Measurements from ENCODE around the gene SLC43A3.

The SLC43A3 gene

DNA sequence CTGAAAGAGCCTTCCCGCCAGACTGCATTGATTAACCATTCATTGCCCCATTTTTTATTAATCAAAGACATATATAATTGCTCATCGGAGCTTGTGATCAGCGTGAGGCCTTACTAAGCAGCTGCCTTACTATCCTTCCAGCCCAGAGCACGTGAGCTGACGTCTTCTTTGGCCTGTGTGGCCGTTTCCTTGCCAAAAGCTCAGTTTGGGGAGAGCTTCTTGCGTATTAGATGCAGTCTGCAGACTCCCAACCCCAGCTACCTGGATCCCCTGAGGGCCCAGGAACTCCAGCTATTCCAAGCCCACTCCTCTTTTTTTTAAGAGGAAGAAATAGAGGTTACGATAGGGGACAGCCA, 784 bp upstream of the SLC43A3 start:
- no peak for DNase-seq (ENCODE audit: low read depth in 2 of 2)

- no peak for DNase-seq (ENCODE audit: low read depth in 2 of 2)
Measured at GRCh38 chr11:57426439-57426928, 437 bp downstream of the SLC43A3 start.

DNA sequence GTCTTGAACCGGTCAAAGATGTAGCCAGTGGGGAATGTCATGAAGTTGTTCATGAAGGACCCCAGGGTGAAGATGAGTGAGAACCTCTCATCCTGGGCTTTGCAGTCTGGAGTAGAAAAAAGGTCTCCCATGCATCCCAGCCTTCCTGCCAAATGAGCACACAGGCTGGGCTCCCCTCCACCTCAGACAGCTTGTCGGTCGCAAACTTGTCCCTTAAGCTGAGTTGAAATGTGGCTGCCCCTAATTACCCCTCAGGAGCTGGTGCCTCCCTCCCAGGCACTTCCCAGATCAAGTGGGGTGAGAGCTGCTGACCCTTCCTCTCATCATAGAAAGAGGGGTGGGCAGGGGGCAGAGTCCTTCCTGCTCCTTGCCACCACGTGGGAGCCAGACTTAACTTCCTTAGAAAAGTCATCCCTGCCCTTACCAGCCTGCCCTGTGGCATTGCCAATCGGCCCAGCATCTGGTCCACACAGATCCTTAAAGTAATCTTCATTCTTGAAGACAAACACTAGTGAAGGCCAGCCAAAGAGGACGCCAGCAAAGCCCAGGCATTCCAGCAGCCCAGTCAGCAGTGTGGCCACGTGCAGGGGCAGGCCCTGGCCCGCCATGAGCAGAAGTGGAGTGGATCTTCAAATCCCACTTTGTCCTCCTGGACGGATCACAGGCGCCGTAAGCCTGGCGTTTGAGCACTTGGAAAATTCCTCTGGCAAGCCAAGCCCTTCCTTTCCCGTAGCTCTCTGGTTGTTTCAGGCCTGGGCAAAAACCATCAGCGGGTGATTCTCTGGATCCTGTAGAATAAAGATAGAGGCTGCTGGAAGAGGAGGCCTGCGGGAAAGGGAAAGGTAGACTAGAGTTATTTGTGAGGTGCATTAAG, 1.1 kb downstream of the SLC43A3 start:
- DNase-seq (ENCODE audit: low read depth in 2 of 2): peak in 1 of 2 donors; percentile 26

DNA sequence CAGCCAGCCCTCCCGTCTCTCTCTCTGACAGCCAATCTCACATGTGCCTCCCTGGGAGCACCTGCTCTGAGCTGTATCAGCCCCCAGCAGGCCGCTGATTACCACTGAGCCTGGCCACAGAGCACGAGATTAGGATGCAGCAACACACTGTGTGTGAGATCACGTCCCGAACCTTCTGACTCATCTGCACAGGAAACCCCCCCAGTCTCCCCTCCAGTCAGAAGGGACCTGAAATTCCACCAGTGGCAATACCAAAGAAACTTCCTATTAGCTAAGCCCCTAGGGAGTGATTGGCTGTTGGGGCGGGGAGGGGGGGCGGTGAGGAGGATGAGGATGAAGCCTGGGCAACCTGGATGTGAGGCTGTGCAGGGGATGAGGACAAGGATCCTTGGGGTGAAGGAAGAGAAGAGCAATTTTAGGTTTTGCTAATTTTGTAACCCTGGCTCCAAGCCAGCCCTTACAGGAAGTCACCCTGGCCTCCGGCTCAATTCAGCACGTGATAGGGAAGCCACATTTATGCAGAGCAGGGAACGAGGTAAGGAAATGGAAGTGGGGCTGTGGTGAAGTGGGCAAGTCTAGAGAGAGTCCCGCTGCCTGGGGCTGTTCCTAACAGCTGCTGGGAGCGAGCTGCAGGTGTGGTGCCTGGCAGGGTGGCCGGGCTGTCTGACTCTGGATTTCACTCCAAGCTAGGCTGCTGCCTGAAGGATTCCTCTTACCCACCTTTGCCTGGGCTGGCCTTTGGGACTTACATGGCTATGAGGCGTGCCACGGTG, 1.9 kb downstream of the SLC43A3 start:
- peak; percentile 72 to 78 for DNase-seq (ENCODE audit: low read depth in 2 of 2)

- no peak for DNase-seq (ENCODE audit: low read depth in 2 of 2)
Measured at GRCh38 chr11:57424137-57424791, 2.7 kb downstream of the SLC43A3 start.

- no peak for DNase-seq (ENCODE audit: low read depth in 2 of 2)
Measured at GRCh38 chr11:57422669-57423068, 4.3 kb downstream of the SLC43A3 start.

DNA sequence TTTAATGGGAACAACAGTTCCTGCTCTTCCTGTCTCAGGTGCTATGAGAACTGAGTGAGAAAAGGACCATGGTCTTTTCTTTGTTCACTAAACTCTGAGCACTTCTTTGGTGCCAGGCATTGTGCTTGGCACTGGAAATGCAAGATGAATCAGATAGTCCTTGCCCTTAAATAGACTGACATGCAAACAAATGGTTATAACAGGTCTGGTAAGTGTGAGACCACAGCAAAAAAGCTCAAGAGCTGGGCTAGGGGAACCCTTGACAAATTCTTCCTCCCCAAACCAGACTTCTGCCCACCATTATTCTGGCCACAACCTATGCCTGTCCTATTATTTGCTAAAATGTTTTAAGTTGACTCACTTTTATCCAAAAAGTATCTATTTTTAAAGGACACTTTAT, 5.1 kb downstream of the SLC43A3 start:
- DNase-seq (ENCODE audit: low read depth in 2 of 2): no peak

DNA sequence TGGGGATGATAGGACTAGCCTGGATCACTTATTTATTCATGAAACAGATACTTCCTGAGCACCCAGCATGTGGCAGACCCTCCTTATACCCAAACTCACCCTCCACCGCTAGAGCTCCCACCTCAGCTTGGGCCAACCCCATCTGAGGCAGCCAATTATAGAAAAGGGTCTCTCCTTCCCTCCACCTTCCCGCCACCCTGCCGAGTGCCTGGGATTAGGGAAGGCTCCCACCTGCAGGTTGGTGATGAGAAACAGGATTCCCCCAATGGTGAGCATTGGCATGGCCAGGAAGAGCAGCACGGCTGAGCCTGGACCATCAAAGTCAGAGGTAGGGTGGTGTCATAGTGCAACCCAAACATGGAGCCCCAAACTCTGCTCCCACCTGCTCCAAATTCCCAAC, 5.9 kb downstream of the SLC43A3 start:
- no peak for DNase-seq (ENCODE audit: low read depth in 2 of 2)

GRCh38 chr11:57419146-57419545, 7.8 kb downstream of the SLC43A3 start:
- DNase-seq (ENCODE audit: low read depth in 2 of 2): no peak

- no peak for DNase-seq (ENCODE audit: low read depth in 2 of 2)
Measured at GRCh38 chr11:57418131-57418530, 8.8 kb downstream of the SLC43A3 start.

- no peak for DNase-seq (ENCODE audit: low read depth in 2 of 2)
Measured at GRCh38 chr11:57417056-57417455, 9.9 kb downstream of the SLC43A3 start.

- DNase-seq (ENCODE audit: low read depth in 2 of 2): no peak
Measured at GRCh38 chr11:57416436-57416835, 10.5 kb downstream of the SLC43A3 start.

DNA sequence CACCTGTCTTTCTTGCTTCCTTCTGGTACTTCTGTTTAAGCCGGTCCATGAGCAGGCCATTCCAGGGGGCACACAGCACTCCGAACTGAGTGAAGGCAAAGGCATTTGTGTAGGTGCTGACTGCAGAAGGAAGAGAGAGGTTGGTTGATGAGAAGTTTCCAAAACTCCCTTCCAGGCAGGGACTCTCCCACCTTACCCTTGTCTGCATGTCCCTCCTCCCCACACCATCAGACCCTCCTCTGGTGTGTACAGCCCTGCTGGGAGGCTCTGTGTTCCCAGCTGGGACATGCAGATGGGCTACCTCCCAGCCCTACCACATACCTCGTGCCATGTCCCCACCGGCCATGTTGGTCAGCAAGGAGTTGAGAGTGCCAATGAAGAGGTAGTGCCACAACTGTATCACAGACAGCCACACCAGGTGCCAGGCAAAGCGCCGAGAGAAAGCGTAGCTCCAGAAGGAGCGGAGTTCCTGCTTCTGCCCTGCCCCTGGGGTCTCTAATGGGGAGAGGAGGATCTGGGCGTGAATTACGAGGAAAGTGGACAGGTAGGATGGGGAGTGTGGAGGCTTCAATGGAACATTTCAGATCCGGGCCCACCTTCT, 12.2 kb downstream of the SLC43A3 start:
- DNase-seq (ENCODE audit: low read depth in 2 of 2): no peak

GRCh38 chr11:57413681-57414080, 13.2 kb downstream of the SLC43A3 start:
- no peak for DNase-seq (ENCODE audit: low read depth in 2 of 2)

DNA sequence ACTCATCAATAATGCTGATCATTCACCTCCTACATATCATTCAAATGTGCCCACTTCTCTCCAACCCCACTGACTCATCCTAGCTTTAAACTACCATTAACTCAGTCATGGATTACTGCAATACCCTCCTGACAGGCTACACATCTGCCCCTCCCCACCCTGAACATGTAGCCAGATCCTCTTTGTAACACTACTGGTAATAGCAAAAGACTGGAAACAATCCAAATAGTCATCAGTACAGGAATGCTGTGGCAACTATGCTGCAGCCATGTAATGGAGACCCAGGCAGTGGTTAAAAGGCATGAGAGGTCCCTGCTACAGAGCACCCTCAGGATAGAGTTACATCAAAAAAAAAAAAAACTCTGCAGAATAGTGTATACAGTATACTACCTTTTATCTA, 16.6 kb downstream of the SLC43A3 start:
- no peak for DNase-seq (ENCODE audit: low read depth in 2 of 2)

DNA sequence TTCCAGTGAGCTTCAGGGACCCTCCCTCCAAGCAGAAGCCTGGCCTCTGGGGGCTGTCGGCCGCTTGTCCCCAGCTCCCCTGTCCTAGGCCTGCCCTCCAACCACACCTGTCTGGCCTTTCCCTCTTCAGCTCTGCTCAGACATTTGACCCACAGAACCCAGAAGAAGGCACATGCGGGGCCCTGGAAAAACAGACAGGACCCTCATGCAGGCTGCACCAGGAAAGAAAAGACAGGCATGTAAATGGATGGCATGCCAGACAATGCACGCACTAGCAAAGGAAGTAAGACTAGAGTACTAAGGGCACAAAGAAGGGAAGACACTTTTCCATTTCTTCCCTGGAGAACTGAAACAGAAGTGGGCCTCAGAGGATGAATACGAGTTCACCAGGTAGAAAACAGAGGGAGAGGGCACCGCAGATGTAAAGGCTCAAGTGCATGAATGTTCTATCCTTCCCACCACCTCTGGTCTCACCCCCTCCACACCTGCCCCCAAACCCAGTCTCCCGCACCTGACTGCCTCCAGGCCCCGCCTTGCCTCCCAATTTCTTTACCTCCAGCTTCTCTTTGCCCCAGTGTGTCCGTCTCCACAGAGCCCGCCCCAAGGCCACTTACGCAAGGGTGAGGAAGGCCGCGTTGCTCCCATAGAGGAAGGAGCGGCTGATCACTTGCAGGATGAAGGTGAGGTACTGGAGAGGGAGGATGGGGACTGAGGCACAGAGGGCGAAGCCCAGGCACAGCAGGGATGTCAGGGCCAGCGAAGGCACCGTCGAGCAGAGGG, 17.4 kb downstream of the SLC43A3 start:
- DNase-seq (ENCODE audit: low read depth in 2 of 2): no peak

DNA sequence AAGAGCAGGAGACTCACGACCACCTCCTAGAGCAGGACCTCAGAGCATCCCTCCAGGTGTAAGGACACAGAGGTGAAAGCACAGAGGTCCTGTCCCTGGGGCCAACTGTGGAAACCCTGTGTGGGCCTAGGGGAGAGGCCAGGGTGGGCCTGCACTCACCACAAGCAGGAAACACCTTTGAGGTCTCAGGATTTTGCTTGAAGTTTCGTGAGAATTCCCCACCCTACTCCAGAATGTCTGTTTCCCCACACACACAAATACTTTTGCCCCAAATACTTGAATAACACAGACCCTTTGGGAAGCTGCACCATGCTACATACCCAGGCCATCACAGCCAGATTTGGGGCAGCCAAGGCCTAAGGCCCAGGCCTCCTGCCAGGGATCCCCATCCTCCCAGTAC, 18.1 kb downstream of the SLC43A3 start:
- DNase-seq (ENCODE audit: low read depth in 2 of 2): no peak

GRCh38 chr11:57407941-57408475, 18.9 kb downstream of the SLC43A3 start:
- DNase-seq (ENCODE audit: low read depth in 2 of 2): no peak

GRCh38 chr11:57407010-57407920, 19.7 kb downstream of the SLC43A3 start:
- DNase-seq (ENCODE audit: low read depth in 2 of 2): no peak

Measured in stimulated activated CD4-positive, alpha-beta T cell treated with anti-CD3 and anti-CD28 coated beads, Interleukin-1b, Interleukin-23, amount 100 ng/mL, for 4 hours (primary cell).